Thyroid gland (tissue), 4 donors: ENCODE data around the gene EFCAB6.

Experiments used
- POLR2A ChIP-seq, 2 donors: fragments of 450-650 bp; IDR thresholded peaks; one replicate each; pipeline ENCODE4 v1.6.1; 2017; ENCODE audit warnings: antibody characterized with exemption in 2 of 2, mild to moderate bottlenecking in 2 of 2, moderate library complexity in 1 of 2
- TF ChIP-seq, protein P1 (sequence below), 6 experiments: fragments of 200-600 bp in 3 of 6; fragments of 450-650 bp in 3 of 6; sonication (generic) in 3 of 6; IDR thresholded peaks; one replicate each; pipeline ENCODE4 v1.5.1; 2016 to 2019; ENCODE audit warnings: antibody characterized with exemption in 6 of 6, mild to moderate bottlenecking in 2 of 6, inconsistent platforms in 1 of 6, moderate library complexity in 1 of 6

DNA sequence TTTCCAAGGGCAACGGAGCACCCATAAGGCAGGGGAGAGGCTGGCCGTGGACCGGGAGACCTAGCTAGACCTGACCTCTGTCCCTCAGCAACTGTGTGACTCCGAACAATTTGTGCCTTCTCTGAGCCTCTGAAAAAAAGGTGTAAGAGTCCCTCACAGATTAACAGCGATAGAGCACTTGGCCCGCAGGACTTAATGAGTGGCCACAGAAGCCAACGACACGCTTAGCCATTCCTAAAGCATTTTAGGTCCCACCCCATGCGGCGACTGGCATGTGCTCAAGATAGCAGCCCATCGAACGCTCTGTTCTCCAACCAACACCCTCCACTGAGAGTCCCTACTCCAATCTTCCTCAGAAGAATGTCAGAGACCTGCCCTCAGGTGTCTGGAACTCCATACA, 48.7 kb upstream of the EFCAB6 start:
- TF ChIP-seq, protein P1, sequence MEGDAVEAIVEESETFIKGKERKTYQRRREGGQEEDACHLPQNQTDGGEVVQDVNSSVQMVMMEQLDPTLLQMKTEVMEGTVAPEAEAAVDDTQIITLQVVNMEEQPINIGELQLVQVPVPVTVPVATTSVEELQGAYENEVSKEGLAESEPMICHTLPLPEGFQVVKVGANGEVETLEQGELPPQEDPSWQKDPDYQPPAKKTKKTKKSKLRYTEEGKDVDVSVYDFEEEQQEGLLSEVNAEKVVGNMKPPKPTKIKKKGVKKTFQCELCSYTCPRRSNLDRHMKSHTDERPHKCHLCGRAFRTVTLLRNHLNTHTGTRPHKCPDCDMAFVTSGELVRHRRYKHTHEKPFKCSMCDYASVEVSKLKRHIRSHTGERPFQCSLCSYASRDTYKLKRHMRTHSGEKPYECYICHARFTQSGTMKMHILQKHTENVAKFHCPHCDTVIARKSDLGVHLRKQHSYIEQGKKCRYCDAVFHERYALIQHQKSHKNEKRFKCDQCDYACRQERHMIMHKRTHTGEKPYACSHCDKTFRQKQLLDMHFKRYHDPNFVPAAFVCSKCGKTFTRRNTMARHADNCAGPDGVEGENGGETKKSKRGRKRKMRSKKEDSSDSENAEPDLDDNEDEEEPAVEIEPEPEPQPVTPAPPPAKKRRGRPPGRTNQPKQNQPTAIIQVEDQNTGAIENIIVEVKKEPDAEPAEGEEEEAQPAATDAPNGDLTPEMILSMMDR (IDR thresholded peaks at IDR 0.05), result no peak
- TF ChIP-seq POLR2A (IDR thresholded peaks at IDR 0.05), result no peak
